ENCODE results near the gene SPAG16.

DNA sequence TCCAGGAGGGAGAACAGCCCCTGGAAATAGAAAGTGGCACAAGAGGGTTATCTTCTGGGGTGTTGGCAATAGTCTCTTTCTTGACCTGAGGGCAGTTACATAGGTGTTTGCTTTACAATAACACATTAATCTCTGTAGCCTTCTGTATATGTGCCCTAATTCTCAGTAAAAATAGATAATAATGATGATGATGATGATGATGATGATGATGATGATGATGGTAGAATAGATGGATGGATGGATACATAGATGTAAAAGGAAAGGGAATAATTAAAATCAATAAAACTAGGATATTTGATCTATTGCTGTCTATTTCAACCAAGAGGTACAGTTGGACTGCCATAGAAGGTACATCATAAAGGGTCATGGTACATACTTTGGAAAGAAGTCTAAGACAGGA is 948.9 kb downstream of the SPAG16 start:
- no peak for TF ChIP-seq CTCF (IDR thresholded peaks at IDR 0.05 in 8 of 11, conservative IDR thresholded peaks at IDR 0.05 in 3 of 11)
- TF ChIP-seq POLR2A (IDR thresholded peaks at IDR 0.05): no peak
- TF ChIP-seq POLR2AphosphoS5 (IDR thresholded peaks at IDR 0.05): no peak

All from spleen (tissue), 7 donors.